ENCODE measurements around the gene LMBR1.

DNA sequence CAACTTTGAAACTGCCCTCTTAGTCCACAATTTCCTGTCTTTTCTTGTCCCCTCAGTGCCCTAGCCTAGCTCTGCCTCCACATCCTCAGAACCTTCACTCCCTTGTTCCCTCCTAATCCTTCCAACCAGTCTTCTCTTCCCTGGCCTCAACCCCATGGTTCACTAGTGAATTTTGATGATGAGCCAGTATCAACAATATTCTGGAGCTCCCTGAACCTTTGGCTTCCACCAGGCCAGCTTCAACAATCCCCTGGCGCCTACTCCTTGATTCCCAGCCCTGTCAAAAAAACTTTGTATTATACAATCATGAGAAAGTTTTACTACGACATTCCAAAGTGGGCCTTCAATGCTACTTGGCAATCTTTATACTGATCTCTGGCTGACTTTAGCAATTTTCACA, 116.5 kb downstream of the LMBR1 start:
- TF ChIP-seq POLR2AphosphoS5 (IDR thresholded peaks at IDR 0.05; ENCODE audit: borderline replicate concordance, low read depth, low read length) (no peak), EZH2 (IDR thresholded peaks at IDR 0.05) (no peak), FOXP2 (optimal IDR thresholded peaks at IDR 0.05; ENCODE audit: control extremely low read depth, extremely low read length, insufficient read depth) (no peak)

All from SK-N-MC (cell line).